HG03039 (cell line): ENCODE results near the gene LETMD1.
"Not testable (repeated sequence)": the region's sequence is repeated elsewhere in the genome, so short reads cannot be mapped to it uniquely, and the experiment has no call there.

Experiments used
- ATAC-seq: cut with Tn5 transposase; IDR thresholded peaks from one replicate; pipeline ENCODE4 v1.9.1; 2021; ENCODE audit warnings: mild to moderate bottlenecking, moderate library complexity; ENCODE audit not compliant: unreplicated experiment

LETMD1 gene, protein sequence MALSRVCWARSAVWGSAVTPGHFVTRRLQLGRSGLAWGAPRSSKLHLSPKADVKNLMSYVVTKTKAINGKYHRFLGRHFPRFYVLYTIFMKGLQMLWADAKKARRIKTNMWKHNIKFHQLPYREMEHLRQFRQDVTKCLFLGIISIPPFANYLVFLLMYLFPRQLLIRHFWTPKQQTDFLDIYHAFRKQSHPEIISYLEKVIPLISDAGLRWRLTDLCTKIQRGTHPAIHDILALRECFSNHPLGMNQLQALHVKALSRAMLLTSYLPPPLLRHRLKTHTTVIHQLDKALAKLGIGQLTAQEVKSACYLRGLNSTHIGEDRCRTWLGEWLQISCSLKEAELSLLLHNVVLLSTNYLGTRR

DNA sequence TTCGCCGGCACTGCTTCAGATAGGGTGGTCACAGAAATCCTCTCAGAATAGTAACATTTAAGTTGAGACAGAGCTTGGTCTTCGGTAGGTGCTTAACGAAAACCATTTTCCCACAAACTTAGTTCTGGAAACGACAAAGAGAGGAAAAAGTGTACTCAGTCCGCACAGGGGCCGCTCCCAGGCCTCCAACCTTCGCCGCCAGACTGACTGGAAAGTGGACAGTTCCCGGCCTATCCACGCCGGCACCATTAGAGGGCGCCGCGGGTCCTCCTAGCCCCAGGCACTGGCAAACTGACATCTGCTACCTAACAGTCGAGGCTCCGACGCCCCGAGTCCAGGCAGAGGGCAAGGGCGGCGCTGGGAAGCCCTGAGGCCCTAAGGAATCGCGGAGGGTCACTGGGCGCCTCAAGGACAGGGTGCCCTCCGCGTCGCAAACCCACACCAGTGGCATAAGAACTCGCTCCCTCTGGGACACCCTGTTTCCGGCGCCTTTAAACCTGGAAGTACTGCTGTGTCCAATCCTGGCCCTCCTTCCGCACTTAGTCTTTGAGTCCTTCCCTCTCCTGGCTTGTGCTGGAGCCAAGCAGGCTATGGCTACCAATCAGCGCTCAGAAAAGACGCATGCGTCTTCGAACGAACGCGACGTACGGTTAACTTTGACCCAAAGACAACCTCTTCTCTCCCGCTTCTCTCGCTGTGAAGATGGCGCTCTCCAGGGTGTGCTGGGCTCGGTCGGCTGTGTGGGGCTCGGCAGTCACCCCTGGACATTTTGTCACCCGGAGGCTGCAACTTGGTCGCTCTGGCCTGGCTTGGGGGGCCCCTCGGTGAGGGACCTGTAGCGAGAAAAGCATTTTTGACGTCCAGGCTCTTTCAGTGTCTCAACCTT, at the start of gene LETMD1:
TSS of gene LETMD1 (plus strand) at position 673 of the 886 bp plus-strand sequence. CDS start at position 703, 30 bp downstream.
- ATAC-seq, result peak; percentile 97

DNA sequence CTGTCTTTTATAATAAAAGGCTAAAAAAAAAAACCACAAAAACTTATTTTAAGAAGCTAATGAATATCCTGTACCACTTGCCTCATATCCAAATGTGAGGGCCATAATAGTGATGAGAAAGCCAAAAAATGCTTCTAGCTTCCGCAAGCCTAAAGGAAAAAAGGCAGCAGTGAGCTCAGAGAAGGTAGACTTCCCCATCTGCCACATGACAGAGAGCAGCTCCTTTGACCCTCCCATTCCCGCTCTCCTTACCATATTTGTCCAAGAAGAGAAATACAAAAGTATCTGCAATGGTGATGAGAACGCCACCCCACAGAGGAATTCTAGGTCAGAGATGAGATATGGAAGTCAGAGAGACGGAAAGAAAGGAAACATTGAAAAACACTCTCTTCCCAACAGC, 49.0 kb upstream of the LETMD1 start:
- no peak for ATAC-seq

DNA sequence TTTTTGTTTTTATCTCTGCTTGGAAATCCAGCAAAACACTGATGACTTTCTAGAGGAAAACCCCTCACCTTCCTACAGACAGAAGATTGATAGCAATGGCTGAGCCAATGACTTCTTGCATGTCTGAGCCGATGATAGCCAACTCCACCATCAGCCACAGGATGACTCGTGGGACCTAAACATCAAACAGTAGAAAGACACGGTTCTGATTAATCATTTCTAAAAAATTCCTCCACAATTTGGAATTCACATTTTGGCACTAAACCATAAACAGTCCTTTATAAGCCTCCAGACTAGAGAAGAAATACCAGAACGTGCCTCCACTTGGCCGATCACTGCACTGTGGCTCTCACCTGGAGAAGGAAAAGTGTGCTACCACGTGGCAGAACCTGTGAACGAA, 47.9 kb upstream of the LETMD1 start:
- ATAC-seq, result no peak

DNA sequence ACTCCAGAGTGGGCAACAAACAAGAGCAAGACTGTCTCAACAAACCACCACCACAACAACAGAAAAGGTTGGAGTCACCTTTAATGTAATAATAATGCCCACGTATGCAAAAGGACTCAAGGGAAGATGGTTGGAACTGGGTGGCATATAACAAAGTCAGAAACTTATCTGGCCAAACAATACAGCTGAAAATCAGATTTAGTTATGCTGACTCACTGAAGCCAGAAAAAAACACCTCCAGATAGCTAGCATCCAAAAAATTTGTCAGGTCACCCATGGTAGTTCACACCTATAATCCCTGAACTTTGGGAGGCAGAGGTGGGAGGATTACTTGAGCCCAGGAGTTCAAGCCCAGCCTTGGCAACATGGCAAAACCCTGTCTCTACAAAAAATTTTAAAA, 46.3 kb upstream of the LETMD1 start:
- ATAC-seq, result no peak

DNA sequence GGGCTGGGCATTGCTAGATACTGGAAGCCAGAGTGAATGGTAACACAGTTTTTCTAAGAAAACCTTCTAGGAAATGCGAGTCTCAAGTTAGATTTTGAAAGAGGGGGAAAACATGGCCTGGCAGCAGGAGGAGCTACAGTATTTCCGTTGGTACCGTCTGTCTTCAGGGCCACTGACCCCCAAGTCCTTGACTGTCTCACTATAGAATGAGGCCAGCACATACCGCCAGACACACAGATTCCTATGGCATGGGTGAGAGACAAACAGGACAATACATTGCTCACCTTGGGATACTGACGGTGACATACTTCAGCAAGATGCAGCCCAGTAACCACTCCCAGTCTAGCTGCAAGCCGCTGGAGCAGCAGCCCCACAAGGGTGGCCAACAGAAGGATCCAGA, 43.6 kb upstream of the LETMD1 start:
- ATAC-seq, result no peak

DNA sequence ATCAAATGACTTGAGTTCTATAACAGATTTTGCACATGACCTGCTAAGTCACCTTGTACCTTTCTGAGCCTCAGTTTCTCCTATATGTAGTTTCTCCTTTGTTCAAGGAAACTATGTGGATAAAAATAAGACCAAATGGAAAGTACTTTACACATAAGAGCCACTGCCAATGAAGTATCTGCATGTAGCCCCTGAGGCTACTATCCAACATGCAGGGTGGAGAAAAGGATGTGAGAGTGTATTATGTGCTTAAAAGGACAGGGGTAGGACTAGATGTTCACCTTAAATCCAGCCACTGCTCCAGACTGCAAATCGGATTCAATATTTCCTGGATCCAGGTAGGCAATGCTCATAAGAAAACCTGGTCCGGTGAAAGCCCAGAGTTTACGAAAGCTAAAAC, 43.1 kb upstream of the LETMD1 start:
- ATAC-seq, result no peak

DNA sequence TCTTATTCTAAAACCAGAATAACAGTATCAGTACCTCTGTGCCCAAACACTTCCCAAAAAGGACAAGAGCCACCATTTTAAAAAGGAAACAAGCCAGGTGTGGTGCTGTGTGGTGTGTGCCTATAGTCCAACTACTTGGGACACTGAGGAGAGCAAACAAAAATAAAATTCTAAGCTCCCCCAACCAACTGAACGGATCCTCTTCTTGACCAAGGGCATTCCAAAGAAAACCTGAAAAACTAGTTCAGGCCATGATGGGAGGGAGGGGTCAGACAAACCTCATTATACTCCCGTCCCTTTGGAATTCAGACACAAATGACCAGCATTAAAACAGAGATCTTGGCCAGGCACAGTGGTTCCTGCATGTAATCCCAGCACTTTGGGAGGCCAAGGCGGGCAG, 42.5 kb upstream of the LETMD1 start:
- no peak for ATAC-seq

DNA sequence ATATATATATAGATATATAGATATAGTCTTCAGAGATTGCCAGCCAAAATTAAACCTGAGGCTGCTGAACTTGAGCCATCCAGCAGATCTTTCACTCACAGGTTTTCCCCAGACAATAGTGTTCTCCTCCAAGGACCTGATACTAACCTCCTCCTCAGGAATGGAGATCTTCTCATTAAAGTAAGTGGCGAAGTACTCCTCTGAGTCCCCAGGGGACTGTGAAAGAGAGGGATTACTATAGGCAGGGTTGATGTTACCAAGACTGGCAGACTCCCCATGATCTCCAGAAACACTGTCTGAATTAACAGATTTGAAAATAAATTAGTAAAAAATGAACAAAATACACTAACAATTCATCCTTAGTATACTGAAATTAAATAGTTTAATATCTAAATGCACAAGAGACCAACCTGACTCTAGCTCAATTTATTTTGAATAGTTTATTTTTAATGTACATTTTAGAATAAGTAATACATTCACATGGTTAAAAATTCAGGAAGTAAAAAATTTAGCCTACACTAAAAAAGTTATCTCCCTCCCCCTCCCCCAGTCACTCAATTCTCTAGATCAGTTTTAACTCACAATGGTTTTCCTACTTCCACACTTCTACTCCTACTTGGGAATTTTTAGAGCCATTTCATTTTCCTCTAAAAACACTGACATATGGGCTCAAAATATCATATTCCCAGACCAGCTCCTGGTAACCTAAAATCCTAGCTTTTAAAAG, 39.6 kb upstream of the LETMD1 start:
- ATAC-seq, result no peak

DNA sequence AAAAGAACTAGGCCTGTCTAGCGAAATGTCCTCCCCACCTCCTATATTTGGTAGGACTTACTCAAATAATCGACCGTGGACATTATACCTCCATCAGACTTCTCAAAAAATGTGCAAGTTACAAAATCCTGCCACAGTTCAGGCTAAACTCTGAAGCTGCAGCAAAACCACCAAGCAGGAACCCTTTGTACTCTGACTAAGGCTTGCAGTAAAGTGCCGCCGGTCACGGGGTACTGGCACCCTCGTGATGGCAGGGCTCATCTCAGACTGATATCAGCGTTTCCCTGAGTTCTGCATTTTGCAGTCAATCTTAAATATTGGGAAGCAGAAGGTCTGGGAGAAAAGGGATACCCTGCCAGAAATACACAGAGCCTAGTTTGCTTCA, 39.1 kb upstream of the LETMD1 start:
- no peak for ATAC-seq

DNA sequence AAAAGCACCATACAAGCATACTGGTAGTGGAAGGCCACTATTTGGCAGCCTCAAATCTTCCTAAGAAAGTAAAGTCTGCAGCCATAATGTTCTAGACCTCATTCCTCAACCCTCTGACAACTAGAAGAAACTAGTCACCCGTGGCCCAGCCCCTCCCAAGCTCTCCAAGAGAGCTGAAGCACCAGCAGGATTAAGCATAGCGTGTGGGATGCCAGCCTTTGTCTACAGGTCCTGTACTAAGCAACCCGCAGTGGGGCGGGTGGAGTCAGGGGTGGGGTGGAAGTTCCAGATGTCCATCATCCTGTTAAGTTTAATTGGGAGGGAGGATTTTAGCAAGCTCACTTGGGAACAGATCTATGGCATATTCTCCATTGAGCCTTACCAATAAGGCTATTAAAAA, 36.2 kb upstream of the LETMD1 start:
- no peak for ATAC-seq

DNA sequence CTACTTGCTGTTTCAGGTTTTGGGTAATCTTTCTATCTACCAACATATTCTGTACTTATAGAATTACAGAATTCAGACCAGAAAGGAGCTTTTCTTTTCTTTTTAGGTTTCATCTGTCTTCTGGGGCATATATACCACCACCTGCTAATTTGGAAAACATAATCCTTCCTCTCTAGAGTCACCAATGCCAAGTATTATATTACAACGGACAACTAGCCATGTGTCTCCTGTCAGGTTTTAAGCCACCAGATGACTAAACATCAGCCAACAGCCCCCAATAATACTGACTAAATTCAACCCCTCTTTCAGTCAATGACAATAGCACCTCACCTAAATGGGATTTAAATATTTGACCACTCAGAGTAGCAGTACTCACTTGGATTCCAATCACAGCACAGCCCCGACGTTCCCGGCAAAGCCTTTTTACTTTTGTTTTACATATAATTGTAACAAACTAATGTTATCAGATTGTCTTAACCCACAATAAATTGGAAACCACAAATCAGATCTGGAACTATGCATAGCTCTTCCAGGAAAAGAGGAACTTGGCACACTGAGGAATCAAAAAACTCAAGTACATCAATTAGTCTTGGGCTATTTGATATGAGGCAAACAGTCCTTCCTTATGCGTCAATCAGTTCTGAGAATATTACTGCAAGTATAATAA, 35.4 kb upstream of the LETMD1 start:
- ATAC-seq, result no peak

DNA sequence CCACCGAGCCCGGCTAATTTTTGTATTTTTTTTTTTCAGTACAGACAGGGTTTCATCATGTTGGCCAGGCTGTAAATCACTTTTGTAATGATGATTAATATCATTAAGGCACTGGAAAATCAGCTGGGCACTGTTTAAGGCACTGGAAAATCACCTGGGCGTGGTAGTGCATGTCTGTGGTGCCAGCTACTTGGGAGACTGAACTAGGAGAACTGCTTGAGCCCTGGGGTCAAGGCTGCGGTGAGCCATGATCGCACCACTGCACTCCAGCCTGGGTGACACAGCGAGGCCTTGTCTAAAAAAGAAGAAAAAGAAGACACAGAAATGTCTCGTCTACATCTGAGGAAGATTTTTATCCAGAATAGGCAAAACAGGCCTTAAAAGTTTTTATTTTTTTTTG, 34.7 kb upstream of the LETMD1 start:
- ATAC-seq, result no peak

DNA sequence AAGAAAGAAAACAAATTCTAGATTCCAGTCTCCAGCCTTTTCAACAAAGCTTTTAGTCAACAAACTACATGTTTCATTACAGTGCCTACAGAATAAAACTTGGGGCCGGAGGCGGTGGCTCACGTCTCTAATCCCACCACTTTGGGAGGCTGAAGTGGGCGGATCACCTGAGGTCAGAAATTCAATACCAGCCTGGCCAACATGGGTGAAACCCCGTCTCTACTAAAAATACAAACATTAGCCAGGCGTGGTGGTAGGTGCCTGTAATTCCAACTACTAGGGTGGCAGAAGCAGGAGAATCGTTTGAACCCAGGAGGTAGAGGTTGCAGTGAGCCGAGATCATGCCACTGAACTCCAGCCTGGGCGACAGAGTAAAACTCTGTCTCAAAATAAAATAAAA, 33.7 kb upstream of the LETMD1 start:
- not testable (repeated sequence) for ATAC-seq

DNA sequence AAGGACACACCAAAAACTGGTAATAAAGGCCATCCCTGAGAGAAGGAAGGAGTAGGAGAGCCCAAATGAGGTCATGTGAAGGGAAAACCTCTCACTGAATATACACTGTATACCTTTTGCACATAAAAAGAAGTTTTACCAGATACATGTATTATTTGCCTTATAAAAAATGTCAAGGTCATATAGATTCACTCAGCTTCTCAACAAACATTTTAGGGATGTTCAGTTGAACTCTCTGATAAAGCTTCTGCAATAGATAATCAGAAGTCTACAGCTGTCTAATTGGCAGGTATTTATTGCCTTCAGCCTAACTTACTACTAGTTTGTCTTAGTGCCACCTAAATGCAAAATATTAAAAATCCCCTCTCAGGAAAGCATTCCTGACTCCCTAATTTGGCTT, 30.7 kb upstream of the LETMD1 start:
- ATAC-seq, result no peak

DNA sequence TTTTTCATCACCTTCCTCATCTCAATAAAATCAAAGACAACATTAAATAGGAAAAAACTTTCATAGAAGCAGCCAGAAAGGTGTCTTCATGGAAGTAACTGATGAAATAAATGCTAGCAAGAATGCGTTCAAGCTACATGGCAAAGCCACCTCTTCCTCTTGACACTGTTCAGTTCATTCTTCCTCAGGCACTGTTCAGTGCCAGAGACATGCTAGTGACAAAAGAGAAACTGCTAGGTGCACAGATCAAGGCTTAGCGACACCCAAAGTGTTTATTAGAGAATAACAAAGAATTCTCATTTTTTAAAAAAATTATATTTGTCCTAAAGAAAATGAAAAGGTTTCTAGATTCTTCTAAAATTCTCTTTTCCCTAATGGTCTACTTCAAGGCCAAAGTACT, 29.2 kb upstream of the LETMD1 start:
- no peak for ATAC-seq

DNA sequence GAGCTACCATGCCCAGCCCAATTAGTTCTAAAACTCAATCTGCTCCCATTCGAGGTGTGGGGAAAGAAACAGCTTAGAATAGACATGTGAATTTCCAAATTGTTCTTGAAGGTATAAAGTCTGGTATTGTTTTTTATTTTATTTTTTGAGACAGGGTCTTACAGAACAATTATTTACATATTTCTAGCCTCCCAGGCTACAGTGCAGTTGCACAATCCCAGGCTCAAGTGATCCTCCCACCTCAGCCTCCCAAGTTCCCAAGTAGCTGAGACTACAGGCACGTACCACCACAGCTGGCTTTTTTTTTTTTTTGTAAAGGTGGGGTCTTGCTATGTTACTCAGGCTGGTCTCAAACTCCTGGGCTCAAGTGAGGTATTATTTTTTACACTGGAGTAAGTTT, 28.2 kb upstream of the LETMD1 start:
- no peak for ATAC-seq

DNA sequence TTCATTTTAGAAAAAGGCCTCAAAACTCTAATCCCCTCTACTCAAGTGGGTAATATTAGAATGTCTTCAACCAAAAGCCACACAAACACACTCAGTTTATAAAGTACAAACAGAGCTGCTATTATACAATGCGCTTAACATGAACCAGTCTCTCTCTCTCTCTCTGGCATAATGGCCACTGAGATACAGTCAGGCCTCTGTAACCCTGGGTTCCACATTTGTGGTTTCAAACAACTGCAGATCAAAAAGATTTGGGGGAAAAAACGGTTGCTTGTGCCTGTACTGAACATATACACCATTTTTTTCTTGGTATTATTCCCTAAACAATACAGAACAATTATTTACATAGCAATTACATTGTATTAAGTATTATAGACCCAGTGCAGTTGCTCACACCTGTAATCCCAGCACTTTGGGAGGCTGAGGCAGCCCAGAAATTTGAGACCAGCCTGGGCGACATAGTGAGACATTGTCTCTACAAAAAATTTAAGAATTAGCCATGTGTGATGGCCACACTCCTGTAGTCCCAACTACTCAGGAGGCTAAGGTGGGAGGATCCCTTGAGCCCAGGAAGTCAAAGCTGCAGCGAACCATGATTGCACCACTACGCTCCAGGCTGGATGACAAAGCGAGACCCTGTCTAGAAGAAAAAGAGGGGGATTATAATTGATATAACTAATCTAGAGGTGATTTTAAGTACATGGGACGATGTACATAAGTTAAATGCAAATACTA, 27.5 kb upstream of the LETMD1 start:
- ATAC-seq, result no peak

DNA sequence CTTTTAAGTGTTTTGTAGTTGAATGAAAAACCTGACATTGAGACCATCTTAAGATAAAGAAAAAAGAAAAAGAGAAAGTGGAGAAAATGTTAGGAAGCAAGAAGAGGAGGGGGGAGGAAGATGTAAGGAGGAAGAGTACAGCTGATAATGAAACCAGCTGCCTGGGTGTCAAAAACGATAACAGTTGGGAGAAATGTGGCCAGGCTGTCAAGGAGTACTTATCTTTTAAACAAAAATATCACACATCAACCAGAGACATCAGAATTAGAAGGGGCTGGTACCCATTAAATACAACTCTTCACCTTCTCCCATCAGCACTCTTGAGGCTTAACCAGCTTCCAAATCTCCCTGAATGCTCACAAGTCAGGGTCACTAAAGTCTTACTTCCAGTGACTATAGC, 26.4 kb upstream of the LETMD1 start:
- ATAC-seq, result no peak

DNA sequence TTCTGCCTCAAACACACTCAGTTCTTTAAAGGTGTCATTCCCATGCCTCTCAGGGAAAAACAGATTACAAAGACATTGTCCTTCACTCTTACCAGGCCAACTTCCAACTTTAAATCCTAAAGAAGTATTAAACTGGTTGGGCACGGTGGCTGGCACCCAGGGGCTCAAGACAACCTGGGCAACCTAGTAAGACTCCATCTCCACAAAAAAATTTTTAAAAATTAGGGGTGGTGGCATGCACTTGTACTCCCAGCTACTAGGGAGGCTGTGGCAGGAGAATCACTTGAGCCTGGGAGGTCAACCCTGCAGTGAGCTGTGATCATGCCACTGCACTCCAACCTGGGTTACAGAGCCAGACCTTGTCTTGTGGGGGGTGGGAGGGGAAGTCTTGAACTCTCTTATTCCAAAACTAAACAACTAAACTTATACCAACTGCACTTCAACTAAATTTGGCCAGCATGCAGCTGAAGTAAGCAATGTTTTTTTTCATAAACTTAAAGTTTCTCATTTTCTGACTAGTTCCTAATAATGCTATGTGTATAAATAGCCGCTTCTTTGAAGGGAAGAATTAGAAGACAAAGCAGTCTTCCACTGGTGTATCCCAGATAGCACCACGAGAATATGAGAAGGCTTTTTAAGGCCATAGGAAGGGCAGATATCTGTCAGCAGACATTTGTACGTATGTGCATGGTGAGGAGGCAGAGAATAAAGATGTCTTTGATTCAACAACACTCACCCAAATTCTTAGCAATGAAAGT, 24.3 kb upstream of the LETMD1 start:
- ATAC-seq, result no peak
